HEK293 (cell line): ENCODE results near the gene NHSL2.

Experiments used
- CTCF ChIP-seq: fragments of 450-650 bp; formaldehyde crosslinking; IDR thresholded peaks from 2 replicates; pipeline ENCODE4 v1.5.1; 2016; ENCODE audit warnings: missing biosample characterization, missing genetic modification characterization
- ELK4 ChIP-seq: IDR thresholded peaks from 2 replicates; pipeline ENCODE4 v1.6.1; 2011; ENCODE audit warnings: mild to moderate bottlenecking, low read depth, low read length, borderline replicate concordance
- GLI4 ChIP-seq: fragments of 450-650 bp; formaldehyde crosslinking; IDR thresholded peaks from 2 replicates; pipeline ENCODE4 v1.5.1; 2016; ENCODE audit warnings: missing biosample characterization, missing genetic modification characterization
- YY1 ChIP-seq: fragments of 450-650 bp; formaldehyde crosslinking; IDR thresholded peaks from 2 replicates; pipeline ENCODE4 v1.5.1; 2018; ENCODE audit warnings: missing biosample characterization, missing genetic modification characterization
- ZBTB17 ChIP-seq: fragments of 450-650 bp; formaldehyde crosslinking; IDR thresholded peaks from 2 replicates; pipeline ENCODE4 v1.5.1; 2016; ENCODE audit warnings: missing biosample characterization, missing genetic modification characterization
- ZNF529 ChIP-seq: fragments of 450-650 bp; formaldehyde crosslinking; IDR thresholded peaks from 2 replicates; pipeline ENCODE4 v1.5.1; 2017; ENCODE audit warnings: missing genetic modification characterization, missing biosample characterization; ENCODE audit not compliant: insufficient replicate concordance
- ZNF610 ChIP-seq: fragments of 450-650 bp; formaldehyde crosslinking; IDR thresholded peaks from 2 replicates; pipeline ENCODE4 v1.5.1; 2016; ENCODE audit warnings: missing biosample characterization, missing genetic modification characterization, borderline replicate concordance
- ZNF660 ChIP-seq: fragments of 450-650 bp; IDR thresholded peaks from 2 replicates; pipeline ENCODE4 v1.5.1; 2018; ENCODE audit warnings: missing biosample characterization, mild to moderate bottlenecking, missing genetic modification characterization

DNA sequence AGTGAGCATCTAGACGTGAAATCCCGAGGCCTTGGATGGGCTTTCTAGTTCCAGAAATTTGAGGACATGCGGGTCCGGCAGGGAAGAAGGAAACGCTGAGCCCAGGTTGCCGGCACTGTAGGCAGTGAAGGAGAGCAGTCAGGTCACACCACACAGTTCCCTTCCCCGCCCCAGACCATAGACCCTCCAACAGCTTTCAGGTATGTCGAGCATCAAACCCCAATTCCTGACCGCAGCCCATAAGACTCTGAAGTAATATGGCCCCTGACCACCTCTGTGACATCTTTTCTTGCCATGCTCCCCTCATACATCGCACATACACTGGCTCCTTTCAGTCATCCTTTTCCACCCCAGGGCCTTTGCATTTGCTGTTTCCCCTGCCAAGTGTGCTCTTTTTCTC lies 198.0 kb downstream of the NHSL2 start:
- TF ChIP-seq CTCF (tag by site-specific recombination) (no peak), YY1 (no peak), ZNF529 (no peak), GLI4 (tag by site-specific recombination) (no peak), ZNF610 (no peak), ZBTB17 (tag by site-specific recombination) (no peak), ZNF660 (tag by site-specific recombination) (no peak), ELK4 (no peak)
